ENCODE measurements around the gene PAX4.

PAX4 gene, protein sequence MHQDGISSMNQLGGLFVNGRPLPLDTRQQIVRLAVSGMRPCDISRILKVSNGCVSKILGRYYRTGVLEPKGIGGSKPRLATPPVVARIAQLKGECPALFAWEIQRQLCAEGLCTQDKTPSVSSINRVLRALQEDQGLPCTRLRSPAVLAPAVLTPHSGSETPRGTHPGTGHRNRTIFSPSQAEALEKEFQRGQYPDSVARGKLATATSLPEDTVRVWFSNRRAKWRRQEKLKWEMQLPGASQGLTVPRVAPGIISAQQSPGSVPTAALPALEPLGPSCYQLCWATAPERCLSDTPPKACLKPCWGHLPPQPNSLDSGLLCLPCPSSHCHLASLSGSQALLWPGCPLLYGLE

DNA sequence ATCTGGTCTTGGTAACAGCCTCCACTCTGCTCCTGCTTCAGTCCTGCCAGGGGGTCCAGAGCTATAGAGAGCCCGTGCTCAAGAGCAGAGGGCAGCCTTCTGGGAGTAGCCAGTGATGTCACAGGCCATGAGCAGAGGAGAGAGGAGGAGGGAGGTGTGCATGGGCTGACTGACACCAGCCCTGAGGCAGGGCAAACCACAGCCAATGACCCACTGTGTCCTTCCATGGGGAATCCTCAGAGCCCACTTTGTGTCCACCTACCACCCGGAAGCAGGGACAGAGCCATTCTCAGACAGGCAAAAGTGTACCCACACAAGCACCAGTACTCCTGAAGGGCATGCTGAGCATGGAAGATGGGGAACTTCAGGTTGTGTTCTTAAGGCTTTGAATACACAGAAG, at the start of gene PAX4:
TSS of gene PAX4 (minus strand) at position 101 of the 400 bp plus-strand sequence. CDS start 2,214 bp downstream, outside the sequence.
- Histone ChIP-seq H3K9me3 (ENCODE audit: control insufficient read depth in 1 of 2, low read length in 2 of 2) (no peaks in the 10 kb centered on the region), H3K9ac (ENCODE audit: low read depth in 1 of 2, low read length in 2 of 2) (no peak within 1 kb of the TSS), H3K36me3 (ENCODE audit: control insufficient read depth in 1 of 2, insufficient read depth in 2 of 2, low read length in 2 of 2) (no peaks in the 10 kb centered on the region), H3K27me3 (ENCODE audit: control insufficient read depth in 1 of 2, insufficient read depth in 2 of 2, low read length in 2 of 2) (peaks cover 24 to 28% of the 10 kb centered on the region in 2 donors), H3K4me1 (ENCODE audit: control insufficient read depth in 1 of 2, insufficient read depth in 2 of 2, low read length in 2 of 2) (no peaks in the 10 kb centered on the region), H3K4me3 (ENCODE audit: low read depth in 1 of 2, low read length in 2 of 2) (no peak within 1 kb of the TSS), H3K27ac (ENCODE audit: low read depth, low read length) (no peak within 1 kb of the TSS)

DNA sequence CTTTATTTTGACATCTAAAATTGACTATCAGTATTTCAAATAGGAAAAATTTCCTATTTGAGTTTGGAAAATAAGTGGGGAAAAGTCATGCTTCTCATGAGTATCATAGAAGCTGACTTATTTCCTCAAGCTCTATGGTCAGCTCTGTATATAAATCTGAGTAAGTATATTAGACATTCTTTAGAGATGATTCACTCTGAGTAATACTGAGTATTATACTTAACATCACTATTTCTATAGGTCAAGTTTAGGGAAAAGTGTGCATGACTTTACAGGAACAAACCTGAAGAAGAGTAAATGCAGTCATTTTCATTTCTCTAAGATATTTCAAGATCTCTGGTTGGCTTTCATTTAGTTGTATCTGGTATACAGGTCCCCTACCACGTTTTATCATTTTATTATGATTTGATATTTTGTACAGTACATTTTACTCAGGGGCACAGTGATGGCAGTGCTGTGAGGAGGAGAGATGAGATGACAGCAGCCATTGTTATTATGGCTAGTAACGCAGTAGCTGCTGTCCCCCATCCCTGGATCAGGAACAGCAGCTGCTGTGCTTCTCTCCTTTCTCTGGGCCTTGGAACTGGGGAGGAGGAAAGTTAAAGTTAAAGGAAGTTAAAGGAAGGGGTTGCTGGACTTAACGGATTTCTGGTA, 49.2 kb upstream of the PAX4 start:
- Histone ChIP-seq H3K36me3 (ENCODE audit: control insufficient read depth in 1 of 2, insufficient read depth in 2 of 2, low read length in 2 of 2) (peaks cover 2 to 9% of the 10 kb centered on the region in 2 donors), H3K4me3 (ENCODE audit: low read depth in 1 of 2, low read length in 2 of 2) (no peak overlapping the region), H3K27me3 (ENCODE audit: control insufficient read depth in 1 of 2, insufficient read depth in 2 of 2, low read length in 2 of 2) (no peaks in the 10 kb centered on the region), H3K27ac (ENCODE audit: low read depth, low read length) (no peak overlapping the region), H3K4me1 (ENCODE audit: control insufficient read depth in 1 of 2, insufficient read depth in 2 of 2, low read length in 2 of 2) (peaks cover 8 to 20% of the 10 kb centered on the region in 2 donors), H3K9ac (ENCODE audit: low read depth in 1 of 2, low read length in 2 of 2) (no peak overlapping the region), H3K9me3 (ENCODE audit: control insufficient read depth in 1 of 2, low read length in 2 of 2) (no peaks in the 10 kb centered on the region)

GRCh38 chr7:127666602-127667001, 48.7 kb upstream of the PAX4 start:
- H3K27ac ChIP-seq (ENCODE audit: low read depth, low read length): no peak overlapping the region
- H3K9me3 ChIP-seq (ENCODE audit: control insufficient read depth in 1 of 2, low read length in 2 of 2): no peaks in the 10 kb centered on the region

DNA sequence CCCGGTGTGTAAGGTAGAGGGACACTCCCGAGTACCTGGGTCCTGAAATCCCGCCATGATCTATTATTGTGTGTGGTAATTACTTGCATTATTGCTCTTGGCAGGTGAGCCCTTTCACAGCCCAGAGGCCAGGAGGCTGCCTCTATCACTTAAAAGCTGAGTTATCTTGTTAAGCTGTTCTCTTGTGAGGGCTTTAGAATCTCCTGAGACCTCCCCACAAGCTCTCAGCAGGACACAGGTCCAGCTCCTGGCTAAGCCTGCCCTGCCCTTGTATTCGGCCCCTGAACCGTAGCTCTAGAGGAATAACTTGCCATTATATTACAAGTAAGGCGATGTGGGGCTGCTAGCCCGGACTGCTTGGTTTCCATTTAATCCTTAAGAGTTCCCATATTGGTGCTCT, 48.0 kb upstream of the PAX4 start:
- Histone ChIP-seq H3K36me3 (ENCODE audit: control insufficient read depth in 1 of 2, insufficient read depth in 2 of 2, low read length in 2 of 2) (peaks cover 2 to 6% of the 10 kb centered on the region in 2 donors), H3K27me3 (ENCODE audit: control insufficient read depth in 1 of 2, insufficient read depth in 2 of 2, low read length in 2 of 2) (no peaks in the 10 kb centered on the region), H3K4me3 (ENCODE audit: low read depth in 1 of 2, low read length in 2 of 2) (no peak overlapping the region), H3K9me3 (ENCODE audit: control insufficient read depth in 1 of 2, low read length in 2 of 2) (no peaks in the 10 kb centered on the region), H3K27ac (ENCODE audit: low read depth, low read length) (no peak overlapping the region), H3K9ac (ENCODE audit: low read depth in 1 of 2, low read length in 2 of 2) (no peak overlapping the region), H3K4me1 (ENCODE audit: control insufficient read depth in 1 of 2, insufficient read depth in 2 of 2, low read length in 2 of 2) (peaks cover 8 to 20% of the 10 kb centered on the region in 2 donors)

More at GRCh38 chr7:127666602-127667001, 48.7 kb upstream of the PAX4 start:
- peaks cover 2 to 7% of the 10 kb centered on the region in 2 donors for H3K36me3 ChIP-seq (ENCODE audit: control insufficient read depth in 1 of 2, insufficient read depth in 2 of 2, low read length in 2 of 2)
- H3K27me3 ChIP-seq (ENCODE audit: control insufficient read depth in 1 of 2, insufficient read depth in 2 of 2, low read length in 2 of 2): no peaks in the 10 kb centered on the region
- peaks cover 8 to 20% of the 10 kb centered on the region in 2 donors for H3K4me1 ChIP-seq (ENCODE audit: control insufficient read depth in 1 of 2, insufficient read depth in 2 of 2, low read length in 2 of 2)
- no peak overlapping the region for H3K9ac ChIP-seq (ENCODE audit: low read depth in 1 of 2, low read length in 2 of 2)
- H3K4me3 ChIP-seq (ENCODE audit: low read depth in 1 of 2, low read length in 2 of 2): no peak overlapping the region

DNA sequence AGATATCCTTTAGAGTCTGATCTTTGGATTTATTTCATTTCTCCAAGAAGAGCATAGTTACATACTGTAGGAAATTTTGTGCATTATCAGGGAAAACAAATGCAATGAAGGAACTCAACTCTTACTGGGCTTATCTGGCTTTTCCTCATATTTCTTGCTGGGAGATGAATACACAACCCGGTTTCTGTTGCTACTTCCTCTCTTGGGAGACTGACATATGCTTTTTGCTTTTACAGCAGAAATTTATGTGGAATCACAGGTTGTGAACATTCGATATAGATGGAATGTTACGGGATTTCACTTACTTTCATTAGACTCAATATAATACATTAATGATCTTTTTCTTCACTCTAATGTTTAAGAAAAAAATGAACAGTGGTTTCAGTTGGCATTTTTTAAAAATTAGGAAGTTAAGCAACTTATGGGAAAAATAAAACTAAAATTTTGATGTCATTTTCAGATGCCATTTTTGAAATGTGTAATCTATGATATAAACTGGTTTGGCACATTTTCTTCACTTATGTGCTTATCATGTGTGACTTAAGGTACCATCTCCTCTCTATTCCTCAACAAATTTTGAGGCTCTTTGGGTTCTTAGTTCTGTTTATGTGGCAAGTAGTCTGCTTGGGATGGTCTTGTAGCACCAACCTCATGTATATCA, 41.2 kb upstream of the PAX4 start:
- Histone ChIP-seq H3K36me3 (ENCODE audit: control insufficient read depth in 1 of 2, insufficient read depth in 2 of 2, low read length in 2 of 2) (peaks cover 0 to 27% of the 10 kb centered on the region in 2 donors), H3K27ac (ENCODE audit: low read depth, low read length) (no peak overlapping the region), H3K9ac (ENCODE audit: low read depth in 1 of 2, low read length in 2 of 2) (no peak overlapping the region)

GRCh38 chr7:127657500-127657899, 39.6 kb upstream of the PAX4 start:
- Histone ChIP-seq H3K9me3 (ENCODE audit: control insufficient read depth in 1 of 2, low read length in 2 of 2) (no peaks in the 10 kb centered on the region), H3K4me1 (ENCODE audit: control insufficient read depth in 1 of 2, insufficient read depth in 2 of 2, low read length in 2 of 2) (peaks cover 17 to 27% of the 10 kb centered on the region in 2 donors), H3K36me3 (ENCODE audit: control insufficient read depth in 1 of 2, insufficient read depth in 2 of 2, low read length in 2 of 2) (peaks cover 0 to 27% of the 10 kb centered on the region in 2 donors), H3K9ac (ENCODE audit: low read depth in 1 of 2, low read length in 2 of 2) (no peak overlapping the region), H3K27ac (ENCODE audit: low read depth, low read length) (no peak overlapping the region), H3K27me3 (ENCODE audit: control insufficient read depth in 1 of 2, insufficient read depth in 2 of 2, low read length in 2 of 2) (no peaks in the 10 kb centered on the region), H3K4me3 (ENCODE audit: low read depth in 1 of 2, low read length in 2 of 2) (no peak overlapping the region)

More for the DNA sequence above, 41.2 kb upstream of the PAX4 start:
- H3K4me3 ChIP-seq (ENCODE audit: low read depth in 1 of 2, low read length in 2 of 2): no peak overlapping the region
- H3K9me3 ChIP-seq (ENCODE audit: control insufficient read depth in 1 of 2, low read length in 2 of 2): no peaks in the 10 kb centered on the region
- H3K27me3 ChIP-seq (ENCODE audit: control insufficient read depth in 1 of 2, insufficient read depth in 2 of 2, low read length in 2 of 2): no peaks in the 10 kb centered on the region
- H3K4me1 ChIP-seq (ENCODE audit: control insufficient read depth in 1 of 2, insufficient read depth in 2 of 2, low read length in 2 of 2): peaks cover 5 to 13% of the 10 kb centered on the region in 2 donors

DNA sequence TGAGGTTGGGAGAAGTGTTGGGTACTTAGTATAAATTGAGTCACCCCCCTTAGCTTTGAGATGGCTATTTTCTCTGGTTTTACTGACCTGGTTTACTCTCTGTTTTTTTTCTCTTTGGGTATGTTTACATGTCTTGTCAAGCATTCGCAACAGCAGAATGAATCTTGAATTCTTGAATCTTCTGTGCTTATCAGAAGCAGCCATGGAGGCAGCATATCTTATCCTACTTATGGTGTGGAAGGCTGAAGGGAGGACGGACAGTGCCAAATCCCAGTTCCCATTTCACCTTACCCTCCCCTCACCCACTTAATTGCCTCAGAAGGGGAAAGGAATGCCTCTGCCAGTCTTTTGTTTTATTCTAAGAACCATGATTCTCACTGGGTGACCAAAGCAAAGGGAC, 37.8 kb upstream of the PAX4 start:
- peaks cover 23 to 31% of the 10 kb centered on the region in 2 donors for H3K4me1 ChIP-seq (ENCODE audit: control insufficient read depth in 1 of 2, insufficient read depth in 2 of 2, low read length in 2 of 2)
- H3K27ac ChIP-seq (ENCODE audit: low read depth, low read length): no peak overlapping the region
- H3K9ac ChIP-seq (ENCODE audit: low read depth in 1 of 2, low read length in 2 of 2): no peak overlapping the region

GRCh38 chr7:127654404-127655394, 36.8 kb upstream of the PAX4 start:
- no peak overlapping the region for H3K9ac ChIP-seq (ENCODE audit: low read depth in 1 of 2, low read length in 2 of 2)
- H3K4me3 ChIP-seq (ENCODE audit: low read depth in 1 of 2, low read length in 2 of 2): peak overlapping the region; percentile 11 to 94
- no peaks in the 10 kb centered on the region for H3K27me3 ChIP-seq (ENCODE audit: control insufficient read depth in 1 of 2, insufficient read depth in 2 of 2, low read length in 2 of 2)
- no peak overlapping the region for H3K27ac ChIP-seq (ENCODE audit: low read depth, low read length)
- no peaks in the 10 kb centered on the region for H3K9me3 ChIP-seq (ENCODE audit: control insufficient read depth in 1 of 2, low read length in 2 of 2)
- peaks cover 24 to 28% of the 10 kb centered on the region in 2 donors for H3K4me1 ChIP-seq (ENCODE audit: control insufficient read depth in 1 of 2, insufficient read depth in 2 of 2, low read length in 2 of 2)
- peaks cover 0 to 18% of the 10 kb centered on the region in 2 donors for H3K36me3 ChIP-seq (ENCODE audit: control insufficient read depth in 1 of 2, insufficient read depth in 2 of 2, low read length in 2 of 2)

More for the DNA sequence above, 37.8 kb upstream of the PAX4 start:
- Histone ChIP-seq H3K36me3 (ENCODE audit: control insufficient read depth in 1 of 2, insufficient read depth in 2 of 2, low read length in 2 of 2) (peaks cover 0 to 21% of the 10 kb centered on the region in 2 donors), H3K27me3 (ENCODE audit: control insufficient read depth in 1 of 2, insufficient read depth in 2 of 2, low read length in 2 of 2) (no peaks in the 10 kb centered on the region), H3K9me3 (ENCODE audit: control insufficient read depth in 1 of 2, low read length in 2 of 2) (no peaks in the 10 kb centered on the region), H3K4me3 (ENCODE audit: low read depth in 1 of 2, low read length in 2 of 2) (no peak overlapping the region)

GRCh38 chr7:127653396-127653795, 35.5 kb upstream of the PAX4 start:
- no peak overlapping the region for H3K27ac ChIP-seq (ENCODE audit: low read depth, low read length)
- no peaks in the 10 kb centered on the region for H3K27me3 ChIP-seq (ENCODE audit: control insufficient read depth in 1 of 2, insufficient read depth in 2 of 2, low read length in 2 of 2)
- no peaks in the 10 kb centered on the region for H3K9me3 ChIP-seq (ENCODE audit: control insufficient read depth in 1 of 2, low read length in 2 of 2)
- peak overlapping the region; percentile 13 to 86 for H3K9ac ChIP-seq (ENCODE audit: low read depth in 1 of 2, low read length in 2 of 2)
- H3K4me3 ChIP-seq (ENCODE audit: low read depth in 1 of 2, low read length in 2 of 2): peak overlapping the region; percentile 82 to 94
- H3K36me3 ChIP-seq (ENCODE audit: control insufficient read depth in 1 of 2, insufficient read depth in 2 of 2, low read length in 2 of 2): peaks cover 0 to 15% of the 10 kb centered on the region in 2 donors
- H3K4me1 ChIP-seq (ENCODE audit: control insufficient read depth in 1 of 2, insufficient read depth in 2 of 2, low read length in 2 of 2): peaks cover 24 to 28% of the 10 kb centered on the region in 2 donors
